GM21723 (cell line): ENCODE measurements around the gene RRP1.
A peak's percentile ranks its signal among the peaks of the same experiment; 100 is the strongest.

Experiments
- ATAC-seq: cut with Tn5 transposase; IDR thresholded peaks from one replicate; pipeline ENCODE4 v1.9.1; 2021; ENCODE audit warnings: mild to moderate bottlenecking, moderate library complexity; ENCODE audit not compliant: unreplicated experiment

Gene RRP1

DNA sequence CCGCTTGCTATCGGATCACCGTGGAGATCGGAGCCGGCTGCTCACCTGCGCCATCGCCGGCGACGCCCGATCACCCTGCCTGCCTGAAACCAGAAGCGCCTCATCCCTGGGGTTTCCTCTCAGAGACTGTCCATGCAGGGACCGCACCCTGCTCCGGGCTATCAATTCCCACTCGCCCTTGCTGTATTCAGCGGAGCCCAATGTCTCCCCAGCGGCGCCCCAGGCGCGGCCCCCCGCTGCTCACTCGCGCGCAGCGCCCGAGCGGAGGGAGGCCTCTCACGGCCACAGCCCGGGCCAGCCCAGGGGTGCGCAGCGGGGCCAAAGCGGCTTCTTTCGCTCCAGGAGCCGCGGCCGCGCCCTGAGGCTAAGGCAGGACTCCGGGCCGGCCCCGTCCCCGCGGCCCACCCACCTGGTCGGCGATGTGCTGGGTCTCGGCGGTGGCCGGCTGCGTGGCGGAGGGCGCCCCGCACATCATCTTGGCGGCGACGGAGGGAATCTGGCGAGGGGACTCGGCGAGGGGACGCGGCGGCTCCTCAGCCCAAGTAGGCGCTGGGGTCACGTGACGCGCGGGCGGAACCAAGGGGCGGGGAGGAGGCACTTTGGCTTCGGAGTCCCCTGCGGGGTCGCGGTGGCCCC is 13.5 kb upstream of the RRP1 start, which contains the start of gene CSTB:
Gene CSTB, minus strand, starts transcription at position 514 of the 636 bp plus-strand sequence. Its CDS starts 39 bp downstream, at position 475.
- ATAC-seq: peak; percentile 68

DNA sequence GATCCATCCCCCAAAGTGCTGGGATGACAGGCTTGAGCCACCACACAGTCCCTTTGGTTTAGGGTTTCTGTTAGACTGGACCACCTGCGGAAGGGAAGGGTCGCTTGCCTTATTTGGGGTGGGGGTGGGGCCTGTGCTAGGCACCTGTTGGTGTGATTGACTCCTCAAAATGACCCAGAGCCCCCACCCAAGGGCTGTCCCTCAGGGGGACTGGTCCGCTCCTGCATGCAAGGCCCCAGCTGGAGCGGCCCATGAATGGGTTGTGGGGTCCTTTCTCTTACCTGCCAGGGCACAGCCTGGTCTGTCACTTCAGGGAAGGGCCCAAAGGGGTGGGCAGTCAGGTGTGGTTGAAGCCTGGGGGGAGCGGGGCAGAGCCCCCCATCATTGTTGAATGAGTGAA is 11.4 kb upstream of the RRP1 start:
- ATAC-seq: no peak

DNA sequence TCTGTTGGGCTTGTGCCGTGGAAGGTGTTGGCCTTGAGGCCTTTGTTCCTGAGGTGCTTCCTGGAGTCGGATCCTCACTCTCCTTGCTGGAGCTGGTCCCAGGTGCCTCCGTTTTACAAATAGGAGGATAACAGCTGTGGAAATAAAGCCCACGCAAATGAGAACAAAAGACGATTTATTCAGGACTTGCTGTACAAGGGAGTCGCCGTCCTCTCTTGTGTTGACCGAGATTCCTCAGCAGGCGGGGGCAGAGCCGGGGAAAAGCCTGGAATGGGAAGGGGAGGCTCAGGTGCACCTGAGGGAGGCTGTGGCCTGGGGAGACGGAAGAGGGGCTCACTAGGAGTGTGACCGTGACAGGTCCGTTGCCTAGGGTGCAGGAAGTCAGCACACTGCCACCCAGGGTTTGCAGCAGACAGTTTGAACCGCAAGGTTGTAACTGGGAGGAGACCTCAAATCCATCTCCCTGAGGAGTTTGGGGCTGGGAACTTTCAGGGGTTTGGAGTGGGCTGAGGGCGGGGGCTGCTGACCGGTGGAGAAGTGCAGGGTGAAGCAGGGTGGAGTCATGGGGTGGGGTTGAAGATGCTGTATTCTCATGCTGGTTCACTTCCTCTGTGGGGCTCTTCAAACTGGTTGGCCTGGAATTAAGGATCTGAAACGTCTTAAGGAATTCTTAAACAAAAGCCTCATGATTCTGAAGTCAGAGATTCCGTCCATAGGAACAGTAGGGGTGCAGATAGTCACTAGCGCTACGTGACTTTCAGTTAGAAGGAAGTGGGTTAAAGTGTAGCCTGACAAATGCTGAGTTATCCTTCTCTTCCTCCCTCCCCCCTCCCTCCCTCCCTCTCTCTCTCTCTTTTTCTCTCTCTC is 10.7 kb upstream of the RRP1 start:
- ATAC-seq: no peak

DNA sequence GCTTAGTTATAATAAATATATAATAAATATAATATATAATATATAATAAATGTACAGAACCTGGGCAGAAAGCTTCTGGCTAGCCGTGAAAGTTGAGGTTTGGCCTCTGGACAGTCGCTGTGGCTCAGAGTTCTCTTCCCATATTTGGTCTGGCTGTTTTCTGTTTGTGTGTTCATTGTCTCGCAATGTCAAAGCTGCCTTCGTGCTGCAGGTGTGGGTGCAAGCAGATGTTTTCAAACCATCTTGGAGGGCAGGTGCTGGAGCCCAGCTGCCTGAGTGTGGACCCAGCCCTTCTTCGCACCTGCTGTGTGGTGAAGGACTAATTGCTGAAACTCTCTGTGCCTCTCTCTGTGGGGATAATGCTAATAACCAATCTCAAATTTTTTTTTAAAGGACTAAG is 9.7 kb upstream of the RRP1 start:
- ATAC-seq: no peak

DNA sequence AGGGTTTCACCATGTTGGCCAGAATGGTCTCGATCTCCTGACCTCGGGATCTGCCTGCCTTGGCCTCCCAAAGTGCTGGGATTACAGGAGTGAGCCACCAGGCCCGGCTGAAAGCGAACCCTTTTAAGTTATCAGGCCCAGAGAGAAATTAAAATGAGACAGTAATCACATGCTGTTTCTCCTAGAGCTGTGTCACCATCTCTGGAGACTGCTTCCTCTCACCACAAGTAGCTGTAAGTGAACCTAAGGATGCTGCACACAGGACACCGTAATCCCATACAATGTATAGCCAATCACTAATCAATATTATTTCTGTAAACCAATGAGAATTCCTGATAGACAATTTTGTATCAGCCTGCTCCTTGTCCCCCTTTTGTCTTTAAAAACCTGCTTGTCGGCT is 7.5 kb upstream of the RRP1 start:
- no peak for ATAC-seq

DNA sequence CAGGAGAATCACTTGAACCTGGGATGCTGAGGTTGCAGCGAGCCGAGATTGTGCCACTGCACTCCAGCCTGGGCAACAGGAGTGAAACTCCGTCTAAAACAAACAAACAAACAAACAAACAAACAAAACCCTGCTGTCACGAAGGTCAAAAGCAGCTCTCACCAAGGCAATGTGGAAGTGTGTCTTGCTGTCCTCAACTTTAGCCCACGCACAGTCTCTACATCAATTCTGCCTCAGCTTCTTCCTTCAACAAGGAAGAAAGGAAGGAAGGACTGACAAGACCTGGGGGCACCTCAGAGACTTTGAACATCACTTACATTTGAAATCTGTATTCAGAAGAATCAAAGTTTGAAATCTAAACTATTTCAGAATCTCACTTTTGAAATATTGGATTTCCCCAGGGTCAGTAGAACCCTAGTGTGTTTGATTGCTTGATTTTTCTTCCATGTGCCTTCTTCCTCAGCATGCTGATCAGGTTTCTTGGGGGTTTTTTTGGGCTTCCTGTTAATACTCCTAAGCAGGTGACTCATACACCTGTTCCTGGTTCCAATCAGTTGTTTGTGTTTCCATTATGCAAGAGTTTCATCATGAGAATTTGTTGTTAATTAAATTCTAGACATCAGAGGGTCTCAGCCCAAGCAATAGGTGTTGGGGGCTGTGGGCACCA is 6.8 kb upstream of the RRP1 start:
- ATAC-seq: no peak

DNA sequence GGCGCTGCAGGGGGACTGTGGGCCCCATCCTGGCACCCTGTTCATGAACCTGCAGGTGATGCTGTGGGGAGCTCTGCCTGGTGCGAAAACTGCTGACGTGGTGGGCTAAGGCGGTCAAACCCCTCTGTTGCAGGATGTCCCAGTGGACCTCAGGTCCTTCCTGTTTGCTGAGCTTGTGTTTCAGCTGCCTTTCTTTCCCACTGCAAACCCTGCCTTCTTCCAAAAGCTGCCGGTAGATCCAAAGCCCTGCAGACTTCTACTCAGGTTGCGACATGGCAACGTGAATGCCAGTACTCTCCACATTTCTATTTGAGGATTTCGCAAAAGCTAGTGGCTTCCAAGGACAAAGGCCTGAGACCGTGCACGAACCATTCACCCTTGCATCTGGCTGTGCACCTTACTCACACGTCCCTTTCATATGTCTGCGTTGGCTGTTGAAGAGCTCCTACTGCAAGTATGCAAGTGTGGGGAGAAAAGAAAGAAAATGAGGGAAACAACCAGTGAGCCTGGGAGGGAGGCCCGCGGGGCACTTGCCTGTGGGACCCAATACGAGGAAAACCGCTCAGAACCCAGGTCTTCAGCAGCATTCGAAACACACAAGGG is 6.2 kb upstream of the RRP1 start:
- ATAC-seq: no peak

DNA sequence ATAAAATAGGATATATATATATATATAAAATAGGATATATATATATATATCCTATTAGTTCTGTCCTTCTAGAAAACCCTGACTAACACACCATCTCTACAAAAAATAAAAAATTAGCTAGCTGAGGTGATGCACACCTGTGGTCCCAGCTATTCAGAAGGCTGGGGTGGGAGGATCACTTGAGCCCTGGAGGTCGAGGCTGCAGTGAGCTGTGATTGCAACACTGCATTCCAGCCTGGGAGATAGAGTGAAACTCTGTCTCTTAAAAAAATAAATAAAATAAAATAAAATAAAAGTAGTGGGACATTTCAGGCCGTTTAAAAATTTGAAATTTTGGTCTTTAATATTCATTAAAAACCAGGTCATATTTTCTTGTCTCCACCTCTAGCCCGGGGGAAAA is 4.2 kb upstream of the RRP1 start:
- ATAC-seq: no peak

DNA sequence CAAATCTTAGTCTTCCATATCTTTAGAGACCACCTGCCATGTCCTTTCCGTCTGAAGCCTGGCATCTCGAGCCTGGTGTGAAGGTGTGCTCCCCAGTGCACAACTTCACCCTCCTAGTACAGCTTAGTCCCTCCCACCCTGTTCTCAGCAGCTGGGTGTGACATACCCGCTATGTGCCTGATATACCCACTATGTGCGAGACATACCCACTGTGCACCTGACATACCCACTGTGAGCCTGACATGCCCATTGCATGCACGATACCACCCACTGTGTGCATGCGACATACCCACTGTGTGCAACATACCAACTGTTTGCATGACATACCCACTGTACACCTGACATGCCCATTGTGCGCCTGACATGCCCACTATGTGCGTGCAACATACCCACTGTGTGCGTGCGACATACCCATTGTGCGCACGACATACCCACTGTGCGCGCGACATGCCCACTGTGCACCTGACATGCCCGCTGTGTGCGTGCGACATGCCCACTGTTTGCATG is 3.0 kb upstream of the RRP1 start:
- no peak for ATAC-seq

DNA sequence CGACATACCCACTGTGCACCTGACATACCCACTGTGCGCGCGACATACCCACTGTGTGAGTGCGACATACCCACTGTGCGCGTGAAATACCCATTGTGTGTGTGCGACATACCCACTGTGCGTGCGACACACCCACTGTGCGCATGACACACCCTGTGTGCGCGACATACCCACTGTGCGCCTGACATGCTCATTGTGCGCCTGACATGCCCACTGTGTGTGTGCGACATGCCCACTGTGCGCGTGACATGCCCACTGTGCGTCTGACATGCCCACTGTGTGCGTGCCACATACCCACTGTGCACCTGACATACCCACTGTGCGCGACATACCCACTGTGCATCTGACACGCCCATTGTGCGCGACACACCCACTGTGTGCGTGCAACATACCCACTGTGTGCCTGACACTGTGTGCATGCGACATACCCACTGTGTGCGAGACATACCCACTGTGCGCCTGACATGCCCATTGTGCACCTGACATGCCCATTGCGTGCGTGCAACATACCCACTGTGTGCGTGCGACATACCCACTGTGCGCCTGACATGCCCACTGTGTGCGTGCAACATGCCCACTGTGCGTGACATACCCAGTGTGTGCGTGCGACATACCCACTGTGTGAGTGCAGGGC is 2.5 kb upstream of the RRP1 start:
- ATAC-seq: no peak

DNA sequence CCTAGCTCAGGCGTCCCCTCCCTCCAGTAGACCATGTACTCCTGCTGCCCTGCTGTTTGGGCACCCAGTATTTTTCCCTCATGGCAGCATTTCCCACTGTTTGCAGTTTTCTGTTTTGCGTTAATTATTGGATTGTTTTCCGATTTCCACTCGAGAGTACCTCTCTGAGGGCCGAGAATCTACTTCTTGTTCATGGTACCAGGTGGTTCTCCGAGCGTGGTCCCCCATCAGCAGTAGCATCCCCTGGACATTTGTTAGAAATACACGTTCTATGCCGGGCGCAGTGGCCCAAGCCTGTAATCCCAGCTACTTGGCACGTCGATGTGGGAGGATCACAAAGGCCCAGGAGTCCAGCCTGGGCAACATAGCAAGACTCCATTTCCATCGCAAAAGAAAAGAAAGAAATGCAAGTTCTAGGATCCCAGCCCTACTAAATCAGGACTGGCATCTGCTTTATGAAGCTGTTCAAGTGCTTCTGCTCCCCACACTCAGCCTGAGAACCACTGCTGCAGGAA is 690 bp downstream of the RRP1 start:
- ATAC-seq: peak; percentile 5

DNA sequence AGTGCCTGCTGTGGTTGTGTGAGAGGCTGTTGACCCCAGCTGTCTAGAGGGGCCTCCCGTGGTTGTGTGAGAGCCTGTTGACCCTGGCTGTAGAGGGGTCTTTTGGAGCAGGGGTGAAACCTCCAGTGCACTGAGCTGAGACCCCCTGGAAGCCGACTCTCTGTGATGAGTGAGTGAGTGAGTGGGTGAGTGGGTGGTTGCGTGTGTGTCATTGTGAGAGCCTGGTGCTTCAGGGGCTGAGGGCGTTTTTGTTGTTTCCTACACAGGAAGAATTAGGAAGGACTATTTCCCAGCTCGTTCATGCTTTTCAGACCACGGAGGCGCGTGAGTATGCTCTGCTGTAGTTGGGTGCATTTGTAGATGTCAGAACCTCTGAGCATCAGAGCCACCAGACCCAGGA is 3.0 kb downstream of the RRP1 start:
- ATAC-seq: no peak

DNA sequence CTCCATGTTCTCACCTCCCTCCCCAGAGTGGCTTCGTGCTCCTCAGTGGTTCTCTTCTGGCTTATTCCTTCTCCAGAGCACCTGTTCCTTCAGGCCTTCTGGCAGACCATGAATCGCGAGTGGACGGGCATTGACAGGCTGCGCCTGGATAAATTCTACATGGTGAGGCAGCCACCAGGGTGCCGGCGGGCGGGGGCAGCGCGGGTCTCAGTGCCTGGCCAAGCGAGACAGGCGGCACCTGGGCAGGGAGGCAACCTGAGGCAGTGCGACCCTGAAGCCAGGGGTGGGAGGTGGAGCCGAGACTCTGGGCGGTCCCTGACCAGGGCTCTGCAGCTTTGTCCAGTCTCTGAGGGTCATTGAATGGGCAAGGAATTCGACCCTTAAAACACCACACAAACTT is 3.9 kb downstream of the RRP1 start:
- ATAC-seq: no peak

DNA sequence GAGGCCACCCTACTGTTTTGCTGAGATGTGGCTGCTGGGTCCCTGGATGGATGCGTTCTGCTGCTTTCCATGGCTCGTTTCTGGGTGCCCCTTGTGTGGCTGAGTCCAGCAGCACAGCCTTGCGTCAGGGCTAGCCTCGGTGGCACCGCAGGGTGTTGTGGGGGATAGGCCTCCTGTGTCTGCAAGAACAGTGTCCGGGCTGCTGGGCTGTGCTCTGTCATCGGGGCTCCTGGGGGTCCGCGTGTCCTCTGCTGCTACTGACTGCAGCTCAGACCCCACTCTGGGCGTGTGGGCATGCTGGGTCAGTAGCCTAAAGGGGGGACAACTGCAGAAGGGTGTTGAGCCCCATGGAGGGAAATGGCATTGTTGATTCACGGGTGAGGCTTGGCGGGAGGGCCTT is 4.9 kb downstream of the RRP1 start:
- no peak for ATAC-seq

DNA sequence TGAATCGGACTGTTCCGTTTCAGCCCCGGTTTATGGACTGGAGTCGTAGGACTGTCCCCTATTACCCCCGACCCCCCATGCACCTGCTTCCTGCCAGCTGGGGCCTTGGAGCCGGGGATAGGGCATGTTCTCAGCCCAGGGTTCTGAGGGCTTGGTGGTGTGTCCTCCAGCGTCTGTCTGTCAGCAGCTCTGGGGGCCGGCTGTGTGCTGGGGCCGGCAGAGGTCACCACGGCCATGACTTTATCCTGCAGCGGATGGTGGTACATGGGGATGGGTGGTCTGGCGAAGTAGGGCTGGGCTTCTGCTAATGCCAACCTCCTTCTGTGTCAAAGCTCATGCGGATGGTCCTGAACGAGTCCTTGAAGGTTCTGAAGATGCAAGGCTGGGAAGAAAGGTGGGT is 5.5 kb downstream of the RRP1 start:
- ATAC-seq: no peak

DNA sequence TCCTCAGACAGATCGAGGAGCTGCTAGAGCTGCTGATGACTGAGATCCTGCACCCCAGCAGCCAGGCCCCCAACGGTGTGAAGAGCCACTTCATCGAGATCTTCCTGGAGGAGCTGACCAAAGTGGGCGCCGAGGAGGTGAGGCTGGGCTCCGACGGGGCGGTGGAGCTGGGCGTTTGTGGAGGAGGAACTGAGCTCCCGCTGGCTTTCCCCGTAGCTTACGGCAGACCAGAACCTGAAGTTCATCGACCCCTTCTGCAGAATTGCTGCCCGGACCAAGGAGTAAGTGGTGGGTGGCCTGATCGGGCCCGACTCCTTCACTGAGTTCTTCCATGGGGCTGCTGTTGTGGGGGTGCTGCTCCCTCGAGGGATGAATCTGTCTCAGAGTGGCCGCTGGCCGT is 8.0 kb downstream of the RRP1 start:
- ATAC-seq: no peak

DNA sequence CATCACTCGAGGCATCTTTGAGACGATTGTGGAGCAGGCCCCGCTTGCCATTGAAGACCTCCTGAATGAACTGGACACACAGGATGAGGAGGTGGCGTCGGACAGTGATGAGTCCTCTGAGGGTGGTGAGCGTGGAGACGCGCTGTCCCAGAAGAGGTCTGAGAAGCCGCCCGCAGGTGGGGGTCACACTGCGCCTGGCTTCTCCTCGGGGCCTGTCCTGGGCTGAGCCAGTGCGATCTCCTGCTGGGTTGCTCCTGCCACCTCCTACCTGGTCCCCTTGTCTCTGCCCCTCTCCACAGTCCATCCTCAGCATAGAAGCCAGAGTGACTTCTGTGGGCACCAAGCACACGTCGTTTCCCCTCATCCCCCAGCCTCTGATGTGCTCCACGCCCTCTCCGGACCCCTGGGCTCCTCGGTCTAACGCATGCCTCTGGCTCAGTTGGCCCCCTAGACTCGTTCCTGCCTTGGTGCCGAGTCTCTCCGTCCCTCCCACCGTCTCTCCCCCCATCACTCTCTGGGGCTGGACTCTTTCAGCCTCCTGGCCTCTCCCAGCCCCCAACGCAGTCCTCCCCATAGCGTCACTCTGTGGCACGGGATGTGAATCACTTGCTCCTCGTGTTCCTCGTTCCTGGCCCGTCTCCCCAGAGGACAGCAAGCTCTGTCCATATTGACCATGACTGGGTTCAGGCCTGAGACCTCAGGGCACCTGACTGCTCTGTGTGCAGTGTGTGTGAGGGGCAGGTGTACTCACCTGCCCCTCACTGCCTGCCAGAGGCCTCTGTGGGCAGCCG is 8.7 kb downstream of the RRP1 start:
- no peak for ATAC-seq

DNA sequence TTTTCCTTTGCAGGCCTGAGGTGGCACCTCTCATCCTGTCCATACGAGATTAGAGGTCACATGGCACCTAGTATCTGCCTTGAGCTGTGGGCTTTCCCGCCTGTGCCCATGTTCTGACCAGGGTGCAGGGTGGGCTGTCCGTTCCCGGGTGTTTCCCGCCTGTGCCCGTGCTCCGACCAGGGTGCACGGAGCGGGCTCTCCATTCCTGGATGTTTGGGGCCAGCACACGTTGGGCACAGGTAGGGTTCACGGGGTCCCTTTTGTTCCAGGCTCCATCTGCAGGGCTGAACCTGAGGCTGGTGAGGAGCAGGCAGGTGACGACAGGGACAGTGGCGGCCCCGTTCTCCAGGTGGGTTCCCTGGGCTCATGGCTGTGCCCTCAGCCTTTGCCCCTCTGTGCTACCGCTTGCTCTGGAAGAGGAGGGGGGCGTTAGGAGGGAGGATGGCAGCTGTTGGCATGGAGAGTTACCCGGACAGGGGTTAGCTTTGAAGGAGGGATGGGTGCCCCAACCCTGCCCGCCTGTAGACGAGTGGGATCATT is 10.0 kb downstream of the RRP1 start:
- ATAC-seq: no peak

DNA sequence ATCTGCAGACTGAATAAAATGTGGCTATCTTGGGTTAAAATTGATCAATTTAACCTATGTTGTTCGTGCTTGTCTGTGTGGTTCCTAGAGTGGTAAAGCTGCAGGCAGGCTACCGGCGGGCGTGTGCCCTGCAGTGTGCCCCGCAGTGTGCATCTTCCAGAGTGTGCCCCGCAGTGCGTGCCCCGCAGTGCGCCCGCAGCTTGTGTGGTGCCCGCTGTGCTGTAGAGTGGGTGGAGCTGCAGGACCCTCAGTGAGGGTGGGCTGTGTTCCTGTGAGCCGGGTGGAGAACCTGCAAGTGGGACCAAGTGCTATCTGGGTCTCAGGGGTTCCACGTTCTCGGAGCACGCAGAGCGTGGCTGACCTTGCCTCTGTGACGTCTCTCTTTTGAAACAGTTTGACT is 10.7 kb downstream of the RRP1 start:
- ATAC-seq: no peak

DNA sequence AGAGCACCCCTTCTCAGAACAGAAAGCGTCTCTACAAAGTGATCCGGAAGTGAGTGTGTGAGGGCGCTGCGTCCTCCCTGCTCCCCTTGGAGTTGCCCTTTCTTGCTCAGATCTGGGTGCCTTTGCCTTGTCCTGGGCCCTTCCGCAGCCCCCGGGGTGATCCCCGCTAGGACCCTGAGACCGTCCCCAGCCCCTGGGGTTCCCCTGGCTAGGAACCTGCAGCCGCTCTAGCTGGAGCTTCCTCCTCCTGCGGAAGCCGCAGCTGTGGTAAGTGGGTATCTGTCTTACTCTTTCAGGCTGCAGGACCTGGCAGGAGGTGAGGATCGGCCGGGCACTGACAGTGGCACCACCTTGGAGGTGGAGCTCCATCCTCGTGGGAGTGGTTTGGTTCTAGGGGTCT is 11.2 kb downstream of the RRP1 start:
- no peak for ATAC-seq
